ENCODE results near the gene CISTR. TPM values are rescaled to one million over a fixed set of nuclear protein-coding genes. Genes with fewer than 3 reads are reported as not detected.
"Not testable (repeated sequence)": the region's sequence is repeated elsewhere in the genome, so short reads cannot be mapped to it uniquely, and the experiment has no call there.

CISTR gene
- total RNA-seq, 1 donor from 2014 or later: not detected

GRCh38 chr12:53782093-53782703 lies 30.4 kb upstream of the CISTR start:
- Mint-ChIP-seq H3K27me3 (ENCODE audit: low read depth, unreplicated experiment) (peaks cover 76% of the 10 kb centered on the region), H3K4me3 (ENCODE audit: unreplicated experiment) (no peak overlapping the region), H3K36me3 (ENCODE audit: low read depth, unreplicated experiment) (no peaks in the 10 kb centered on the region), H3K4me1 (ENCODE audit: low read depth, unreplicated experiment) (no peaks in the 10 kb centered on the region), H3K9me3 (ENCODE audit: unreplicated experiment) (peaks cover 4% of the 10 kb centered on the region), H3K27ac (ENCODE audit: unreplicated experiment) (no peak overlapping the region)
- Histone ChIP-seq H3K9me3 (ENCODE audit: insufficient read depth, low read depth, low read length) (no peaks in the 10 kb centered on the region), H3K27me3 (ENCODE audit: insufficient read depth, low read length) (peaks cover 37% of the 10 kb centered on the region), H3K4me2 (ENCODE audit: low read length) (no peak overlapping the region), H3K9ac (ENCODE audit: low read length) (no peak overlapping the region), H4K20me1 (ENCODE audit: insufficient read depth, low read length) (no peaks in the 10 kb centered on the region), H3K36me3 (ENCODE audit: insufficient read depth, low read length) (no peaks in the 10 kb centered on the region), H3K27ac (ENCODE audit: low read depth, low read length) (no peak overlapping the region), H3K79me2 (ENCODE audit: insufficient read depth, low read length) (no peaks in the 10 kb centered on the region), H2AFZ (ENCODE audit: low read depth, low read length) (no peak overlapping the region), H3K4me1 (ENCODE audit: insufficient read depth, low read length) (no peaks in the 10 kb centered on the region), H3K4me3 (ENCODE audit: insufficient read depth, low read depth, low read length) (no peak overlapping the region)
- FAIRE-seq: no peak
- TF ChIP-seq EZH2 (IDR thresholded peaks at IDR 0.05; ENCODE audit: insufficient read depth, low read length) (no peak), CTCF (IDR thresholded peaks at IDR 0.05; ENCODE audit: insufficient read depth, low read depth, low read length) (no peak)
- no peak for DNase-seq (ENCODE audit: low read depth)

- no peak overlapping the region for H3K27ac ChIP-seq (ENCODE audit: low read depth, low read length)
- Mint-ChIP-seq H3K9me3 (ENCODE audit: unreplicated experiment) (peaks cover 4% of the 10 kb centered on the region), H3K27me3 (ENCODE audit: low read depth, unreplicated experiment) (peaks cover 78% of the 10 kb centered on the region), H3K4me3 (ENCODE audit: unreplicated experiment) (no peak overlapping the region), H3K4me1 (ENCODE audit: low read depth, unreplicated experiment) (no peaks in the 10 kb centered on the region), H3K36me3 (ENCODE audit: low read depth, unreplicated experiment) (no peaks in the 10 kb centered on the region), H3K27ac (ENCODE audit: unreplicated experiment) (no peak overlapping the region)
- no peak overlapping the region for H3K9ac ChIP-seq (ENCODE audit: low read length)
- H3K27me3 ChIP-seq (ENCODE audit: insufficient read depth, low read length): peaks cover 36% of the 10 kb centered on the region
- TF ChIP-seq EZH2 (IDR thresholded peaks at IDR 0.05; ENCODE audit: insufficient read depth, low read length): no peak
- H3K4me3 ChIP-seq (ENCODE audit: insufficient read depth, low read depth, low read length): no peak overlapping the region
- H3K36me3 ChIP-seq (ENCODE audit: insufficient read depth, low read length): no peaks in the 10 kb centered on the region
- H4K20me1 ChIP-seq (ENCODE audit: insufficient read depth, low read length): no peaks in the 10 kb centered on the region
- FAIRE-seq (no peak), DNase-seq (ENCODE audit: low read depth) (no peak)
- H3K4me1 ChIP-seq (ENCODE audit: insufficient read depth, low read length): no peaks in the 10 kb centered on the region
- no peak overlapping the region for H2AFZ ChIP-seq (ENCODE audit: low read depth, low read length)
- no peaks in the 10 kb centered on the region for H3K9me3 ChIP-seq (ENCODE audit: insufficient read depth, low read depth, low read length)
- no peak overlapping the region for H3K4me2 ChIP-seq (ENCODE audit: low read length)
- no peaks in the 10 kb centered on the region for H3K79me2 ChIP-seq (ENCODE audit: insufficient read depth, low read length)
Observed at GRCh38 chr12:53781228-53781801, 29.5 kb upstream of the CISTR start.

GRCh38 chr12:53780323-53780722 lies 28.5 kb upstream of the CISTR start:
- DNase-seq (ENCODE audit: low read depth) (no peak), FAIRE-seq (no peak)
- Mint-ChIP-seq H3K27me3 (ENCODE audit: low read depth, unreplicated experiment) (peaks cover 83% of the 10 kb centered on the region), H3K9me3 (ENCODE audit: unreplicated experiment) (peaks cover 4% of the 10 kb centered on the region), H3K27ac (ENCODE audit: unreplicated experiment) (no peak overlapping the region), H3K4me1 (ENCODE audit: low read depth, unreplicated experiment) (no peaks in the 10 kb centered on the region), H3K4me3 (ENCODE audit: unreplicated experiment) (no peak overlapping the region), H3K36me3 (ENCODE audit: low read depth, unreplicated experiment) (no peaks in the 10 kb centered on the region)
- H3K4me2 ChIP-seq (ENCODE audit: low read length): no peak overlapping the region
- no peak overlapping the region for H2AFZ ChIP-seq (ENCODE audit: low read depth, low read length)
- H4K20me1 ChIP-seq (ENCODE audit: insufficient read depth, low read length): no peaks in the 10 kb centered on the region
- H3K27ac ChIP-seq (ENCODE audit: low read depth, low read length): no peak overlapping the region
- TF ChIP-seq EZH2 (IDR thresholded peaks at IDR 0.05; ENCODE audit: insufficient read depth, low read length) (no peak), CTCF (IDR thresholded peaks at IDR 0.05; ENCODE audit: insufficient read depth, low read depth, low read length) (no peak)
- H3K27me3 ChIP-seq (ENCODE audit: insufficient read depth, low read length): peaks cover 32% of the 10 kb centered on the region
- H3K4me3 ChIP-seq (ENCODE audit: insufficient read depth, low read depth, low read length): no peak overlapping the region
- no peaks in the 10 kb centered on the region for H3K79me2 ChIP-seq (ENCODE audit: insufficient read depth, low read length)
- H3K4me1 ChIP-seq (ENCODE audit: insufficient read depth, low read length): no peaks in the 10 kb centered on the region
- H3K36me3 ChIP-seq (ENCODE audit: insufficient read depth, low read length): no peaks in the 10 kb centered on the region
- H3K9ac ChIP-seq (ENCODE audit: low read length): no peak overlapping the region
- H3K9me3 ChIP-seq (ENCODE audit: insufficient read depth, low read depth, low read length): no peaks in the 10 kb centered on the region

GRCh38 chr12:53779679-53780078 lies 27.9 kb upstream of the CISTR start:
- H3K4me2 ChIP-seq (ENCODE audit: low read length); FAIRE-seq; H3K36me3 ChIP-seq (ENCODE audit: insufficient read depth, low read length); H3K79me2 ChIP-seq (ENCODE audit: insufficient read depth, low read length); H4K20me1 ChIP-seq (ENCODE audit: insufficient read depth, low read length); H3K9ac ChIP-seq (ENCODE audit: low read length); H2AFZ ChIP-seq (ENCODE audit: low read depth, low read length); H3K9me3 Mint-ChIP-seq (ENCODE audit: unreplicated experiment); H3K9me3 ChIP-seq (ENCODE audit: insufficient read depth, low read depth, low read length); H3K4me1 Mint-ChIP-seq (ENCODE audit: low read depth, unreplicated experiment); H3K4me3 Mint-ChIP-seq (ENCODE audit: unreplicated experiment); H3K27ac ChIP-seq (ENCODE audit: low read depth, low read length); DNase-seq (ENCODE audit: low read depth); H3K4me1 ChIP-seq (ENCODE audit: insufficient read depth, low read length); H3K36me3 Mint-ChIP-seq (ENCODE audit: low read depth, unreplicated experiment); H3K27ac Mint-ChIP-seq (ENCODE audit: unreplicated experiment); H3K4me3 ChIP-seq (ENCODE audit: insufficient read depth, low read depth, low read length): not testable (repeated sequence)
- peaks cover 80% of the 10 kb centered on the region for H3K27me3 Mint-ChIP-seq (ENCODE audit: low read depth, unreplicated experiment)
- H3K27me3 ChIP-seq (ENCODE audit: insufficient read depth, low read length): peaks cover 28% of the 10 kb centered on the region

All from astrocyte (in vitro differentiated cells and primary cell).